ENCODE measurements around the gene KCTD21. TPM values are rescaled to one million over a fixed set of nuclear protein-coding genes. Genes with fewer than 3 reads are reported as not detected.

The KCTD21 gene
- total RNA-seq, 1 experiment from 2014 or later = 9.4 TPM

- no peak overlapping the region for H2AFZ ChIP-seq (ENCODE audit: low read length)
- peaks cover 8% of the 10 kb centered on the region for H3K4me1 ChIP-seq (ENCODE audit: insufficient read depth, low read length)
- H3K9me2 ChIP-seq (replicated peaks; ENCODE audit: low read length) = no peaks in the 10 kb centered on the region
- H3K36me3 ChIP-seq (ENCODE audit: low read depth, low read length) = peaks cover 10% of the 10 kb centered on the region; the same call in 1 of the 2 replicates
- CTCF ChIA-PET = no interaction called here
- no peak overlapping the region for H3K4me3 ChIP-seq (ENCODE audit: low read length)
- no peak for ATAC-seq
- intact Hi-C loops (cut with micrococcal nuclease) = no loop called here
- H3F3A ChIP-seq (ENCODE audit: low read length, unreplicated experiment) = no peaks in the 10 kb centered on the region
- H3K9me3 ChIP-seq (ENCODE audit: low read length) = no peaks in the 10 kb centered on the region
- H3K9ac ChIP-seq (ENCODE audit: low read length) = no peak overlapping the region
- DNase-seq = no peak
- TF ChIP-seq CTCF (conservative IDR thresholded peaks at IDR 0.05; ENCODE audit: low read depth, low read length) (no peak), EZH2phosphoT487 (IDR thresholded peaks at IDR 0.05; ENCODE audit: borderline replicate concordance, low read length) (no peak), EZH2 (IDR thresholded peaks at IDR 0.05; ENCODE audit: low read length, unreplicated experiment) (no peak)
- POLR2A ChIA-PET (ENCODE audit: unreplicated experiment) = no interaction called here
- H3K27ac ChIP-seq (ENCODE audit: low read length) = no peak overlapping the region
- no peaks in the 10 kb centered on the region for H4K20me1 ChIP-seq (ENCODE audit: low read length)
- BruUV-seq (replicated peaks) = no TSS peak
- H3K4me2 ChIP-seq (ENCODE audit: low read length) = no peak overlapping the region
- peaks cover 10% of the 10 kb centered on the region; the same call in 1 of the 2 replicates for H3K79me2 ChIP-seq (ENCODE audit: low read length)
- H3K27me3 ChIP-seq (ENCODE audit: low read length) = no peaks in the 10 kb centered on the region
Measured at GRCh38 chr11:78180751-78181150, 7.7 kb downstream of the KCTD21 start.

DNA sequence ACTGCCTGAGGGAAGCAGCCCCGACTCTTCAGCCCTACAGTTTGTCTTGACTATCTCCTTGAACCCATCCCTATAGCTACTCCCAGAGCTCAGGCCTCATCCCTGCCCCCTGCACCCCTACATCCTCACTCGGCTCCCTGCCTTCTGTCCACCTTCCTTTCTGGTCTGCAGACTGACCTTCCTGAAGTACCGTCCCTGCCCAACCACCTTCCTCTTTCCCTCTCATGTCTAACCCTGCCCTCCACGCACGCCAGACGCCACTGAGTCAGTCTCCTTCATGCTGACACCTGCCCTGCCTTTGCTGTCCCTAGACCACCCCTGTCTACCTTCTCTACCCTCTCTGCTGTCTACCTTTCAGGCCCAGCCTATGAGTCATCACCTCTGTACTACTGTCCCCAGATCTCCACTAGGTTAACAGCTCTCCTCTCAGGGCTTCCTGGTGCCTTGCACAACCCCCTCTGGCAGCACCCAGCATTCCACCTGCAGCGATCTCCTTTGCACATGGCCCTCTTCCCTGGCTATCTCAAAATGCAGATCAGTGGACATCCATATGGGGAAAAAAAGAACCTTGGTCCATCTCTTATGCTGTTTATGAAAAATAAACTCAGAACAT lies 8.9 kb downstream of the KCTD21 start:
- Histone ChIP-seq H3K27me3 (ENCODE audit: low read length) (no peaks in the 10 kb centered on the region), H3K36me3 (ENCODE audit: low read depth, low read length) (peaks cover 10% of the 10 kb centered on the region; the same call in 1 of the 2 replicates), H3F3A (ENCODE audit: low read length, unreplicated experiment) (no peaks in the 10 kb centered on the region), H3K9me3 (ENCODE audit: low read length) (no peaks in the 10 kb centered on the region), H3K4me2 (ENCODE audit: low read length) (no peak overlapping the region), H3K9me2 (replicated peaks; ENCODE audit: low read length) (no peaks in the 10 kb centered on the region), H3K4me3 (ENCODE audit: low read length) (no peak overlapping the region), H3K79me2 (ENCODE audit: low read length) (0 out of 2 replicates have a peak, but pooled peaks cover under 1% of the 10 kb centered on the region), H3K27ac (ENCODE audit: low read length) (no peak overlapping the region), H4K20me1 (ENCODE audit: low read length) (no peaks in the 10 kb centered on the region), H3K9ac (ENCODE audit: low read length) (no peak overlapping the region), H3K4me1 (ENCODE audit: insufficient read depth, low read length) (no peaks in the 10 kb centered on the region), H2AFZ (ENCODE audit: low read length) (no peak overlapping the region)
- intact Hi-C loops (cut with micrococcal nuclease) = no loop called here
- DNase-seq (peak; percentile 25), ATAC-seq (no peak; the same call in 1 of the 2 replicates)
- no peak for TF ChIP-seq EZH2phosphoT487 (IDR thresholded peaks at IDR 0.05; ENCODE audit: borderline replicate concordance, low read length)
- TF ChIP-seq CTCF (conservative IDR thresholded peaks at IDR 0.05; ENCODE audit: low read depth, low read length) = no peak
- no peak for TF ChIP-seq EZH2 (IDR thresholded peaks at IDR 0.05; ENCODE audit: low read length, unreplicated experiment)
- BruUV-seq (replicated peaks) = no TSS peak
- POLR2A ChIA-PET (ENCODE audit: unreplicated experiment) = no interaction called here
- CTCF ChIA-PET = no interaction called here

- no peaks in the 10 kb centered on the region for H3K9me3 ChIP-seq (ENCODE audit: low read length)
- ATAC-seq (no peak), DNase-seq (no peak)
- TF ChIP-seq CTCF (conservative IDR thresholded peaks at IDR 0.05; ENCODE audit: low read depth, low read length) = no peak
- no peaks in the 10 kb centered on the region for H4K20me1 ChIP-seq (ENCODE audit: low read length)
- H3K9me2 ChIP-seq (replicated peaks; ENCODE audit: low read length) = no peaks in the 10 kb centered on the region
- no peak overlapping the region for H3K9ac ChIP-seq (ENCODE audit: low read length)
- H3K27me3 ChIP-seq (ENCODE audit: low read length) = no peaks in the 10 kb centered on the region
- no peaks in the 10 kb centered on the region for H3K4me1 ChIP-seq (ENCODE audit: insufficient read depth, low read length)
- ChIA-PET POLR2A (ENCODE audit: unreplicated experiment) (no interaction called here), CTCF (no interaction called here)
- no peaks in the 10 kb centered on the region for H3F3A ChIP-seq (ENCODE audit: low read length, unreplicated experiment)
- no peak overlapping the region for H3K27ac ChIP-seq (ENCODE audit: low read length)
- H3K79me2 ChIP-seq (ENCODE audit: low read length) = no peaks in the 10 kb centered on the region
- no peak overlapping the region for H2AFZ ChIP-seq (ENCODE audit: low read length)
- H3K4me3 ChIP-seq (ENCODE audit: low read length) = no peak overlapping the region
- no peak overlapping the region for H3K4me2 ChIP-seq (ENCODE audit: low read length)
- peaks cover 10% of the 10 kb centered on the region; the same call in 1 of the 2 replicates for H3K36me3 ChIP-seq (ENCODE audit: low read depth, low read length)
- no TSS peak for BruUV-seq (replicated peaks)
- intact Hi-C loops (cut with micrococcal nuclease) = no loop called here
Measured at GRCh38 chr11:78177216-78177615, 11.2 kb downstream of the KCTD21 start.
